Bronchial epithelial cell (primary cell): ENCODE measurements around the gene ANKS1B. TPM values are rescaled to one million over a fixed set of nuclear protein-coding genes. Genes with fewer than 3 reads are reported as not detected.

ENCODE experiments used
- DNase-seq: peaks from one replicate; pipeline ENCODE4 v3.0.0-alpha.2; 2010; ENCODE audit warnings: low read depth
- FAIRE-seq: peaks from 2 replicates; lab custom pipeline; 2011; peaks lifted over from hg19 to GRCh38; lab: Jason Lieb, UNC
- H3K27me3 ChIP-seq: 2 replicates; pipeline ENCODE4 v1.5.1; 2011; ENCODE audit warnings: low read length; ENCODE audit not compliant: control insufficient read depth, insufficient read depth
- H3K36me3 ChIP-seq: 2 replicates; pipeline ENCODE4 v1.5.1; 2011; ENCODE audit warnings: low read length; ENCODE audit not compliant: control insufficient read depth, insufficient read depth
- H3K4me3 ChIP-seq: 2 replicates; pipeline ENCODE4 v1.5.1; 2011; ENCODE audit warnings: mild to moderate bottlenecking, low read depth, low read length, control low read depth
- CTCF ChIP-seq: IDR thresholded peaks from 2 replicates; pipeline ENCODE4 v1.5.1; 2011; ENCODE audit warnings: mild to moderate bottlenecking, moderate library complexity, low read length, control low read depth, inconsistent platforms; ENCODE audit not compliant: insufficient read depth, severe bottlenecking
- total RNA-seq: library from RNA; depleted of rRNA; stranded (reverse); fragments of >200 nt; gene quantifications from 2 replicates; pipeline ENCODE4 v1.2.1, GENCODE V29; 2014

The ANKS1B gene
- total RNA-seq, 1 donor from 2014 or later: 0.26 TPM

- H3K27me3 ChIP-seq: no peaks in the 10 kb centered on the region
- no peak for TF ChIP-seq CTCF
- FAIRE-seq (no peak), DNase-seq (no peak)
- no peak overlapping the region for H3K4me3 ChIP-seq
- no peaks in the 10 kb centered on the region for H3K36me3 ChIP-seq
These were observed 994.1 kb downstream of the ANKS1B start for GRCh38 chr12:98990648-98991047.

- TF ChIP-seq CTCF: no peak
- FAIRE-seq (no peak), DNase-seq (no peak)
- Histone ChIP-seq H3K36me3 (no peaks in the 10 kb centered on the region), H3K27me3 (no peaks in the 10 kb centered on the region), H3K4me3 (no peak overlapping the region)
These were observed 999.6 kb downstream of the ANKS1B start for GRCh38 chr12:98985156-98985555.

GRCh38 chr12:98983647-98984046 is 1001.1 kb downstream of the ANKS1B start:
- FAIRE-seq (no peak), DNase-seq (no peak)
- TF ChIP-seq CTCF: no peak
- H3K4me3 ChIP-seq: no peak overlapping the region
- no peaks in the 10 kb centered on the region for H3K36me3 ChIP-seq
- H3K27me3 ChIP-seq: no peaks in the 10 kb centered on the region

- no peak for DNase-seq
- Histone ChIP-seq H3K36me3 (no peaks in the 10 kb centered on the region), H3K4me3 (no peak overlapping the region), H3K27me3 (no peaks in the 10 kb centered on the region)
- no peak for FAIRE-seq
- TF ChIP-seq CTCF: no peak
These were observed 1004.2 kb downstream of the ANKS1B start for GRCh38 chr12:98980508-98980907.

GRCh38 chr12:98977186-98977585 is 1007.5 kb downstream of the ANKS1B start:
- DNase-seq (no peak), FAIRE-seq (no peak)
- H3K27me3 ChIP-seq: no peaks in the 10 kb centered on the region
- TF ChIP-seq CTCF: no peak
- H3K4me3 ChIP-seq: no peak overlapping the region
- H3K36me3 ChIP-seq: no peaks in the 10 kb centered on the region

- Histone ChIP-seq H3K27me3 (no peaks in the 10 kb centered on the region), H3K36me3 (no peaks in the 10 kb centered on the region), H3K4me3 (no peak overlapping the region)
- no peak for FAIRE-seq
- no peak for DNase-seq
- no peak for TF ChIP-seq CTCF
These were observed 1009.9 kb downstream of the ANKS1B start for GRCh38 chr12:98974767-98975381.
